ENCODE data around the gene ANAPC10.

DNA sequence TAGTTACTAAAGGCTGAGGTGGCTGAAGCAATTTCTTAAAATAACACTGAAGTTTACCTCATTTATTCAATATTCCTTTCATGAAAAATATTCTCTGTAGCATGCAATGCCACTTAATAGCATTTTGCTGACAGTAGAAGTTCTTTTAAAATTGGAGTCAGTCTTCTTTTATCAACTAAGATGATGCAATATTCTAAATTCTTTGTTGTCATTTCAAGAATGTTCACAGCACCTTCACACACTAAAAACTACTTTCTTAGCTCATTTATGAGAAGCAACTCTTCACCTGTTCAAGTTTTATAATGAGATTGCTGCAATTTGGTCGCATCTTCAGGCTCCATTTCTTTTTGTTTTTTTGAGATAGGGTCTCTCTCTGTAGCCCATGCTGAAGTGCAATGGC is 48.8 kb downstream of the ANAPC10 start:
- TF ChIP-seq CTCF (IDR thresholded peaks at IDR 0.05): no peak
- TF ChIP-seq POLR2A (IDR thresholded peaks at IDR 0.05): no peak
